Caco-2 (cell line): ENCODE measurements around the gene METAP2. TPM values are rescaled to one million over a fixed set of nuclear protein-coding genes. Genes with fewer than 3 reads are reported as not detected.
"Not testable (repeated sequence)": the region's sequence is repeated elsewhere in the genome, so short reads cannot be mapped to it uniquely, and the experiment has no call there.

ENCODE experiments used
- BruUV-seq: library from RNA; stranded (reverse); fragments of 400-500 nt; replicated peaks from 2 replicates; lab custom pipeline; 2021; lab: Mats Ljungman, UMichigan
- CTCF ChIA-PET: fragments of 300-600 bp; sonication (Branson Sonifier 250); formaldehyde crosslinking; loops from one replicate; lab custom pipeline; 2022; ENCODE audit warnings: antibody characterized with exemption; lab: Charles Lee
- POLR2A ChIA-PET: fragments of 300-600 bp; sonication (Branson Sonifier 250); formaldehyde crosslinking; loops from one replicate; lab custom pipeline; 2022; ENCODE audit warnings: antibody characterized with exemption; lab: Charles Lee
- DNase-seq, 2 experiments: peaks; one replicate each; pipeline versions ENCODE4 v3.0.0 to v3.0.0-alpha.2; 2020 to 2022
- H3K27me3 ChIP-seq: replicated peaks from 2 replicates; pipeline ENCODE4 v1.6.0; 2011; ENCODE audit warnings: low read length; ENCODE audit not compliant: control insufficient read depth, insufficient read depth
- H3K36me3 ChIP-seq: 2 replicates; pipeline ENCODE4 v1.5.1; 2011; ENCODE audit warnings: low read length; ENCODE audit not compliant: control insufficient read depth, insufficient read depth
- H3K4me1 ChIP-seq: fragments of 250-450 bp; sonication (Bioruptor Pico); 2 replicates; pipeline ENCODE4 v1.5.1; 2020; ENCODE audit warnings: mild to moderate bottlenecking
- H3K4me3 ChIP-seq: 2 replicates; pipeline ENCODE4 v1.5.1; 2011; ENCODE audit warnings: low read depth, mild to moderate bottlenecking, control low read depth, low read length
- H3K9me3 ChIP-seq: fragments of 250-450 bp; sonication (Bioruptor Pico); 2 replicates; pipeline ENCODE4 v1.5.1; 2020; ENCODE audit warnings: mild to moderate bottlenecking, moderate library complexity
- H3K27ac Mint-ChIP-seq: one replicate; pipeline ENCODE4 v1.8.0; 2022; ENCODE audit warnings: mixed read lengths; ENCODE audit not compliant: unreplicated experiment
- H3K27me3 Mint-ChIP-seq: one replicate; pipeline ENCODE4 v1.8.0; 2022; ENCODE audit warnings: mixed read lengths; ENCODE audit not compliant: insufficient read depth, unreplicated experiment
- H3K36me3 Mint-ChIP-seq: one replicate; pipeline ENCODE4 v1.8.0; 2022; ENCODE audit warnings: mild to moderate bottlenecking, mixed read lengths; ENCODE audit not compliant: insufficient read depth, unreplicated experiment
- H3K4me1 Mint-ChIP-seq: one replicate; pipeline ENCODE4 v1.8.0; 2022; ENCODE audit warnings: low read depth, mixed read lengths; ENCODE audit not compliant: unreplicated experiment
- H3K4me3 Mint-ChIP-seq: one replicate; pipeline ENCODE4 v1.8.0; 2022; ENCODE audit warnings: mild to moderate bottlenecking, moderate library complexity, mixed read lengths; ENCODE audit not compliant: unreplicated experiment
- H3K9me3 Mint-ChIP-seq: one replicate; pipeline ENCODE4 v1.8.0; 2022; ENCODE audit warnings: mixed read lengths; ENCODE audit not compliant: unreplicated experiment
- CTCF ChIP-seq, 2 experiments: fragments of 200-600 bp in 1 of 2; IDR thresholded peaks; 1 replicate in 1 of 2; 2 replicates in 1 of 2; pipeline versions ENCODE4 v1.5.1 to v1.8.0; 2011 to 2022; ENCODE audit warnings: antibody characterized with exemption in 1 of 2, control low read depth in 1 of 2, inconsistent platforms in 1 of 2, low read depth in 1 of 2, low read length in 1 of 2, mild to moderate bottlenecking in 1 of 2, moderate library complexity in 1 of 2; ENCODE audit not compliant: insufficient read depth in 1 of 2, severe bottlenecking in 1 of 2, unreplicated experiment in 1 of 2
- intact Hi-C: fragments of 100-400 bp; cut with micrococcal nuclease; formaldehyde crosslinking; loops from one replicate; pipeline ENCODE4 v1.10.0; 2022; ENCODE audit not compliant: unreplicated experiment
- total RNA-seq: library from RNA; stranded (reverse); gene quantifications from 2 replicates; pipeline ENCODE4 v1.2.3, GENCODE V29; 2022

METAP2 gene
- total RNA-seq, 1 experiment from 2014 or later: 138 TPM

- Histone ChIP-seq H3K4me3 (no peak overlapping the region), H3K27me3 (no peaks in the 10 kb centered on the region), H3K36me3 (no peaks in the 10 kb centered on the region), H3K4me1 (peaks cover 35% of the 10 kb centered on the region), H3K9me3 (0 out of 2 replicates have a peak, but pooled peaks cover 2% of the 10 kb centered on the region)
- H3K36me3 Mint-ChIP-seq: peaks cover 10% of the 10 kb centered on the region
- no peak overlapping the region for H3K4me3 Mint-ChIP-seq
- BruUV-seq: no TSS peak
- POLR2A ChIA-PET: no interaction called here
- CTCF ChIA-PET: no interaction called here
- peaks cover 33% of the 10 kb centered on the region for H3K4me1 Mint-ChIP-seq
- DNase-seq: no peak
- TF ChIP-seq CTCF (IDR thresholded peaks at IDR 0.05; ENCODE audit: insufficient read depth in 1 of 2, low read depth in 1 of 2, low read length in 1 of 2, severe bottlenecking in 1 of 2, unreplicated experiment in 1 of 2): no peak
- intact Hi-C loops: no loop called here
- no peaks in the 10 kb centered on the region for H3K9me3 Mint-ChIP-seq
- no peak overlapping the region for H3K27ac Mint-ChIP-seq
- H3K27me3 Mint-ChIP-seq: no peaks in the 10 kb centered on the region
Measured at GRCh38 chr12:95443459-95443858, 30.5 kb upstream of the METAP2 start.

GRCh38 chr12:95445099-95445498, 28.9 kb upstream of the METAP2 start:
- intact Hi-C loops, BruUV-seq, H3K36me3 ChIP-seq, CTCF ChIA-PET, H3K9me3 ChIP-seq, H3K27me3 Mint-ChIP-seq, DNase-seq, H3K27me3 ChIP-seq, H3K9me3 Mint-ChIP-seq, H3K4me3 ChIP-seq: not testable (repeated sequence)
- peaks cover 44% of the 10 kb centered on the region for H3K4me1 ChIP-seq
- POLR2A ChIA-PET: interaction anchor here (3.3 kb wide), 1 partner anchor 29 kb away, joined by 28 read pairs; the partner anchor contains the start of gene METAP2
- H3K4me1 Mint-ChIP-seq: peaks cover 42% of the 10 kb centered on the region
- H3K4me3 Mint-ChIP-seq: peak overlapping the region; percentile 74
- peaks cover 10% of the 10 kb centered on the region for H3K36me3 Mint-ChIP-seq
- H3K27ac Mint-ChIP-seq: peak overlapping the region; percentile 62

GRCh38 chr12:95445884-95446505, 28.0 kb upstream of the METAP2 start:
- H3K36me3 Mint-ChIP-seq: peaks cover 10% of the 10 kb centered on the region
- DNase-seq: peak in 1 of 2 experiments; percentile 37
- H3K4me1 Mint-ChIP-seq: peaks cover 48% of the 10 kb centered on the region
- H3K9me3 Mint-ChIP-seq: peaks cover 16% of the 10 kb centered on the region
- TF ChIP-seq CTCF (IDR thresholded peaks at IDR 0.05; ENCODE audit: insufficient read depth in 1 of 2, low read depth in 1 of 2, low read length in 1 of 2, severe bottlenecking in 1 of 2, unreplicated experiment in 1 of 2): no peak
- Histone ChIP-seq H3K4me1 (peaks cover 44% of the 10 kb centered on the region), H3K36me3 (no peaks in the 10 kb centered on the region), H3K4me3 (peak overlapping the region; percentile 34), H3K27me3 (no peaks in the 10 kb centered on the region), H3K9me3 (0 out of 2 replicates have a peak, but pooled peaks cover 4% of the 10 kb centered on the region)
- H3K27ac Mint-ChIP-seq: peak overlapping the region; percentile 62
- BruUV-seq: no TSS peak
- intact Hi-C loops: loop anchor here (1.0 kb wide), 2 partner anchors 28 to 106 kb away; partner anchors contain the start of gene METAP2
- no peaks in the 10 kb centered on the region for H3K27me3 Mint-ChIP-seq
- peak overlapping the region; percentile 74 for H3K4me3 Mint-ChIP-seq
- POLR2A ChIA-PET: interaction anchor here (3.3 kb wide), 1 partner anchor 28 kb away, joined by 28 read pairs; the partner anchor contains the start of gene METAP2
- CTCF ChIA-PET: interaction anchor here (0.6 to 1.3 kb wide), 3 partner anchors 28 to 286 kb away, joined by 3 to 5 read pairs (median 3); partner anchors contain the start of gene METAP2
